ENCODE data around the gene SPAG9.

Gene SPAG9

GRCh38 chr17:50914505-50915063 is 206.1 kb downstream of the SPAG9 start:
- TF ChIP-seq ZBTB1 (tag by site-specific recombination; IDR thresholded peaks at IDR 0.05) = no peak
- TF ChIP-seq, protein P1, sequence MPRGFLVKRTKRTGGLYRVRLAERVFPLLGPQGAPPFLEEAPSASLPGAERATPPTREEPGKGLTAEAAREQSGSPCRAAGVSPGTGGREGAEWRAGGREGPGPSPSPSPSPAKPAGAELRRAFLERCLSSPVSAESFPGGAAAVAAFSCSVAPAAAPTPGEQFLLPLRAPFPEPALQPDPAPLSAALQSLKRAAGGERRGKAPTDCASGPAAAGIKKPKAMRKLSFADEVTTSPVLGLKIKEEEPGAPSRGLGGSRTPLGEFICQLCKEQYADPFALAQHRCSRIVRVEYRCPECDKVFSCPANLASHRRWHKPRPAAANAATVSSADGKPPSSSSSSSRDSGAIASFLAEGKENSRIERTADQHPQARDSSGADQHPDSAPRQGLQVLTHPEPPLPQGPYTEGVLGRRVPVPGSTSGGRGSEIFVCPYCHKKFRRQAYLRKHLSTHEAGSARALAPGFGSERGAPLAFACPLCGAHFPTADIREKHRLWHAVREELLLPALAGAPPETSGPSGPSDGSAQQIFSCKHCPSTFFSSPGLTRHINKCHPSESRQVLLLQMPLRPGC (tag by site-specific recombination; IDR thresholded peaks at IDR 0.05) = no peak
- no peak for TF ChIP-seq SETDB1 (IDR thresholded peaks at IDR 0.05; ENCODE audit: insufficient read length, low read length)
- no peak for TF ChIP-seq ZNF391 (tag by site-specific recombination; IDR thresholded peaks at IDR 0.05; ENCODE audit: borderline replicate concordance, low read depth)
- TF ChIP-seq ZNF211 (tag by site-specific recombination; IDR thresholded peaks at IDR 0.05; ENCODE audit: low read depth) = no peak
- no peak for TF ChIP-seq ZNF121 (tag by site-specific recombination; IDR thresholded peaks at IDR 0.05)
- TF ChIP-seq ZNF354C (tag by site-specific recombination; IDR thresholded peaks at IDR 0.05; ENCODE audit: borderline replicate concordance, low read depth) = no peak
- TF ChIP-seq, protein P2, sequence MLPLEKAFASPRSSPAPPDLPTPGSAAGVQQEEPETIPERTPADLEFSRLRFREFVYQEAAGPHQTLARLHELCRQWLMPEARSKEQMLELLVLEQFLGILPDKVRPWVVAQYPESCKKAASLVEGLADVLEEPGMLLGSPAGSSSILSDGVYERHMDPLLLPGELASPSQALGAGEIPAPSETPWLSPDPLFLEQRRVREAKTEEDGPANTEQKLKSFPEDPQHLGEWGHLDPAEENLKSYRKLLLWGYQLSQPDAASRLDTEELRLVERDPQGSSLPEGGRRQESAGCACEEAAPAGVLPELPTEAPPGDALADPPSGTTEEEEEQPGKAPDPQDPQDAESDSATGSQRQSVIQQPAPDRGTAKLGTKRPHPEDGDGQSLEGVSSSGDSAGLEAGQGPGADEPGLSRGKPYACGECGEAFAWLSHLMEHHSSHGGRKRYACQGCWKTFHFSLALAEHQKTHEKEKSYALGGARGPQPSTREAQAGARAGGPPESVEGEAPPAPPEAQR (tag by site-specific recombination; IDR thresholded peaks at IDR 0.05) = no peak
- TF ChIP-seq KLF10 (tag by site-specific recombination; IDR thresholded peaks at IDR 0.05) = no peak
- no peak for TF ChIP-seq ZNF23 (tag by site-specific recombination; IDR thresholded peaks at IDR 0.05; ENCODE audit: borderline replicate concordance)
- TF ChIP-seq ZNF148 (tag by site-specific recombination; IDR thresholded peaks at IDR 0.05; ENCODE audit: borderline replicate concordance) = no peak
- no peak for TF ChIP-seq ZNF777 (tag by site-specific recombination; IDR thresholded peaks at IDR 0.05; ENCODE audit: borderline replicate concordance)
- no peak for TF ChIP-seq ZNF184 (tag by site-specific recombination; IDR thresholded peaks at IDR 0.05)
- TF ChIP-seq, protein P3, sequence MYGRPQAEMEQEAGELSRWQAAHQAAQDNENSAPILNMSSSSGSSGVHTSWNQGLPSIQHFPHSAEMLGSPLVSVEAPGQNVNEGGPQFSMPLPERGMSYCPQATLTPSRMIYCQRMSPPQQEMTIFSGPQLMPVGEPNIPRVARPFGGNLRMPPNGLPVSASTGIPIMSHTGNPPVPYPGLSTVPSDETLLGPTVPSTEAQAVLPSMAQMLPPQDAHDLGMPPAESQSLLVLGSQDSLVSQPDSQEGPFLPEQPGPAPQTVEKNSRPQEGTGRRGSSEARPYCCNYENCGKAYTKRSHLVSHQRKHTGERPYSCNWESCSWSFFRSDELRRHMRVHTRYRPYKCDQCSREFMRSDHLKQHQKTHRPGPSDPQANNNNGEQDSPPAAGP (tag by site-specific recombination; IDR thresholded peaks at IDR 0.05) = no peak
- TF ChIP-seq SP2 (tag by site-specific recombination; IDR thresholded peaks at IDR 0.05) = no peak
- no peak for TF ChIP-seq ZNF280C (tag by site-specific recombination; IDR thresholded peaks at IDR 0.05)
- no peak for TF ChIP-seq MEIS1 (CRISPR knock-in tag; IDR thresholded peaks at IDR 0.05; ENCODE audit: borderline replicate concordance)
- no peak for TF ChIP-seq GLIS1 (tag by site-specific recombination; IDR thresholded peaks at IDR 0.05)
- H3K4me3 ChIP-seq (ENCODE audit: low read depth, low read length) = no peak overlapping the region
- H3K9me3 ChIP-seq (ENCODE audit: control insufficient read depth, insufficient read depth, low read depth, low read length) = no peaks in the 10 kb centered on the region
- H3K4me1 ChIP-seq (ENCODE audit: control insufficient read depth, insufficient read depth, low read length) = no peaks in the 10 kb centered on the region
- CTCF ChIA-PET = interaction anchor here (0.6 to 1.0 kb wide), 3 partner anchors 51 to 181 kb away, joined by 3 to 4 read pairs (median 3); no protein-coding TSS in a partner anchor
- POLR2A ChIA-PET = interaction anchor here (4.3 kb wide), 1 partner anchor 48 kb away, joined by 24 read pairs; the partner anchor contains the start of gene TOB1
- H3K27ac ChIP-seq (ENCODE audit: extremely low read depth, low read depth, low read length) = no peak overlapping the region
- H3K36me3 ChIP-seq (ENCODE audit: control insufficient read depth in 2 of 2, insufficient read depth in 1 of 2, low read length in 2 of 2) = no peaks in the 10 kb centered on the region
